ENCODE data around the gene SUPT16H. TPM values are rescaled to one million over a fixed set of nuclear protein-coding genes. Genes with fewer than 3 reads are reported as not detected.

SUPT16H gene
- total RNA-seq, 1 experiment from 2014 or later: 65.4 TPM

DNA sequence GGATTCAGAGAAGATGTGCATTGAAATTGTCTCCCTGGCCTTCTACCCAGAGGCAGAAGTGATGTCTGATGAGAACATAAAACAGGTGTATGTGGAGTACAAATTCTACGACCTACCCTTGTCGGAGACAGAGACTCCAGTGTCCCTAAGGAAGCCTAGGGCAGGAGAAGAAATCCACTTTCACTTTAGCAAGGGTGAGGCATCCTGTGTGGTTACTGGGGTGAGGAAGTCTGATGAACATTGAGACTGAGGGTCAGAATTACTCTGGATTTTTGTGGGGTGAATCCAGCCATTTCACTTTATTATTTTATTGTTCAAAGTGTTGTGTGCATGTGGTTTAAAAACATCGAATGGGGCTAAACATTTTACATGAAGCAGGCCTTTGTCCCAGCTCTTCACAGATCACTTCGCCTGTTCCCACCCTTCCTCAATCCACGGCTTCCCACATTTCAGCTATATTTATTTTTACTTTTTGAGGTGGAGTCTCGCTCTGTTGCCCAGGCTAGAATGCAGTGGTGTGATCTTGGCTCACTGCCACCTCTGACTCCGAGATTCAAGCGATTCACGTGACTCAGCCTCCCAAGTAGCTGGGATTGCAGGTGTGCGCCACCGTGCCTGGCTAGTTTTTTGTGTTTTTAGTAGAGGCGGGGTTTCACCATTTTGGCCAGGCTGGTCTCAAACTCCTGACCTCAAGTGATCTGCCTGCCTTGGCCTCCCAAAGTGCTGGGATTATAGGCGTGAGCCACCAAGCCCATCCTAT, 40.6 kb downstream of the SUPT16H start:
- ChIA-PET POLR2A (ENCODE audit: unreplicated experiment) (interaction anchor here (0.6 kb wide), 2 partner anchors 60 to 80 kb away, joined by 3 to 6 read pairs; no protein-coding TSS in a partner anchor), CTCF (no interaction called here)
- Histone ChIP-seq H3K4me3 (no peak overlapping the region), H3K4me2 (no peak overlapping the region), H2AFZ (no peak overlapping the region), H3F3A (ENCODE audit: insufficient read depth, low read depth) (no peaks in the 10 kb centered on the region), H4K20me1 (ENCODE audit: insufficient read depth) (no peaks in the 10 kb centered on the region), H3K27me3 (ENCODE audit: insufficient read depth, low read depth) (no peaks in the 10 kb centered on the region), H3K27ac (no peak overlapping the region), H3K36me3 (ENCODE audit: low read depth) (no peaks in the 10 kb centered on the region), H3K9me3 (ENCODE audit: insufficient read depth, low read depth) (no peaks in the 10 kb centered on the region), H3K9me2 (ENCODE audit: insufficient read depth) (no peaks in the 10 kb centered on the region), H3K4me1 (replicated peaks; ENCODE audit: insufficient read depth) (no peaks in the 10 kb centered on the region), H3K79me2 (ENCODE audit: low read depth) (no peaks in the 10 kb centered on the region)
- TF ChIP-seq EZH2 (IDR thresholded peaks at IDR 0.05; ENCODE audit: low read depth): no peak
- TF ChIP-seq, protein P1, sequence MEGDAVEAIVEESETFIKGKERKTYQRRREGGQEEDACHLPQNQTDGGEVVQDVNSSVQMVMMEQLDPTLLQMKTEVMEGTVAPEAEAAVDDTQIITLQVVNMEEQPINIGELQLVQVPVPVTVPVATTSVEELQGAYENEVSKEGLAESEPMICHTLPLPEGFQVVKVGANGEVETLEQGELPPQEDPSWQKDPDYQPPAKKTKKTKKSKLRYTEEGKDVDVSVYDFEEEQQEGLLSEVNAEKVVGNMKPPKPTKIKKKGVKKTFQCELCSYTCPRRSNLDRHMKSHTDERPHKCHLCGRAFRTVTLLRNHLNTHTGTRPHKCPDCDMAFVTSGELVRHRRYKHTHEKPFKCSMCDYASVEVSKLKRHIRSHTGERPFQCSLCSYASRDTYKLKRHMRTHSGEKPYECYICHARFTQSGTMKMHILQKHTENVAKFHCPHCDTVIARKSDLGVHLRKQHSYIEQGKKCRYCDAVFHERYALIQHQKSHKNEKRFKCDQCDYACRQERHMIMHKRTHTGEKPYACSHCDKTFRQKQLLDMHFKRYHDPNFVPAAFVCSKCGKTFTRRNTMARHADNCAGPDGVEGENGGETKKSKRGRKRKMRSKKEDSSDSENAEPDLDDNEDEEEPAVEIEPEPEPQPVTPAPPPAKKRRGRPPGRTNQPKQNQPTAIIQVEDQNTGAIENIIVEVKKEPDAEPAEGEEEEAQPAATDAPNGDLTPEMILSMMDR (conservative IDR thresholded peaks at IDR 0.05): no peak
- DNase-seq: no peak
- no TSS peak for BruUV-seq (replicated peaks)
- intact Hi-C loops (cut with micrococcal nuclease; ENCODE audit: unreplicated experiment): no loop called here

DNA sequence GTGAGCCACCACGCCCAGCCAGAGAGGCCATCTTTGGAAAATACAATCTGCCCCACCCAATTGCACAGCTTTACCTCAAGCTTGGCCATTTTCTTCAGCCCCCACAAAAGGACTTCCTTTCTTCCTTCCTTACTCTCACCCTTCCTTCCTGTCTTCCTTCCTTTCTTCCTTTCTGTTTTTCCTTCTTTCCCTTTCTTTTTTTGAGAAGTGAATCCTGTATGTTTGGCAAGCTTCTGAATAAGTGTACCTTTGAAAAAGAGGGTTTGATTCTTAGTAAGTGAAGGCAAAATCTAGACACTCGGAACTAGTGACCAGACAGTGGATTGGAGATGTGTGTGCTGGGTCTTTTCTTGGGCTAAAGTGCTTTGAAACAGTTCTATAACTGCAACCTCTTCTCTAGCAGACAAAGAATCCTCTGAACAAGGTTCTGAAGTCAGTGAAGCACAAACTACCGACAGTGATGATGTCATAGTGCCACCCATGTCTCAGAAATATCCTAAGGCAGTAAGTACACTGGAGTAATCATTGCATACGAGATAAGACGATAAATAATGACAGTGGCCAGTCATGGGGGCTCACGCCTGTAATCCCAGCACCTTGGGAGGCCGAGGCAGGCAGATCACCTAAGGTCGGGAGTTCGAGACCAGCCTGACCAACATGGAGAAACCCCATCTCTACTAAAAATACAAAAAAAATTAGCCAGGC, 49.5 kb downstream of the SUPT16H start:
- no peak overlapping the region for H3K4me2 ChIP-seq
- H3K9me2 ChIP-seq (ENCODE audit: insufficient read depth): no peaks in the 10 kb centered on the region
- H2AFZ ChIP-seq: no peak overlapping the region
- intact Hi-C loops (cut with micrococcal nuclease; ENCODE audit: unreplicated experiment): no loop called here
- ChIA-PET POLR2A (ENCODE audit: unreplicated experiment) (interaction anchor here (0.6 kb wide), 1 partner anchor 15 kb away, joined by 4 read pairs; no protein-coding TSS in a partner anchor), CTCF (no interaction called here)
- H3K4me1 ChIP-seq (replicated peaks; ENCODE audit: insufficient read depth): no peaks in the 10 kb centered on the region
- no peaks in the 10 kb centered on the region for H3K9me3 ChIP-seq (ENCODE audit: insufficient read depth, low read depth)
- no TSS peak for BruUV-seq (replicated peaks)
- TF ChIP-seq, protein P1 (conservative IDR thresholded peaks at IDR 0.05): no peak
- TF ChIP-seq EZH2 (IDR thresholded peaks at IDR 0.05; ENCODE audit: low read depth): no peak
- no peaks in the 10 kb centered on the region for H4K20me1 ChIP-seq (ENCODE audit: insufficient read depth)
- H3F3A ChIP-seq (ENCODE audit: insufficient read depth, low read depth): no peaks in the 10 kb centered on the region
- no peak for DNase-seq
- H3K27me3 ChIP-seq (ENCODE audit: insufficient read depth, low read depth): no peaks in the 10 kb centered on the region
- H3K4me3 ChIP-seq: no peak overlapping the region
- H3K27ac ChIP-seq: no peak overlapping the region
- no peaks in the 10 kb centered on the region for H3K36me3 ChIP-seq (ENCODE audit: low read depth)
- H3K79me2 ChIP-seq (ENCODE audit: low read depth): no peaks in the 10 kb centered on the region

DNA sequence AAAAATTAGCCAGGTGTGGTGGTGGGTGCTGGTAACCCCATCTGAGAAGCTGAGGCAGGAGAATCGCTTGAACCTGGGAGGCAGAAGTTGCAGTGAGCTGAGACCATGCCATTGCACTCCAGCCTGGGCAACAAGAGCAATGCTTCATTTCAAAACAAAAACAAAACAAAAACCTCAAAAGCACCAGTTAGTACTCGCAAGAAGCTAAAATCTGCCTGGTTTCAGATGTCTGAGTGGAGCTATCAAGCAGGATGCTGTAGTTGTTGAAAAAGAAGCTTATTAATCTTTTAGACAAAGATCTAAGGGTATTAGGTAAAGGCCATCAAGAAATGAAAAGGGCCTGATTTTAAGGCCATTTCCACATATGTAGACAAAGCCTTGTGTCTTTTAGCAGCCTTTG, 50.9 kb downstream of the SUPT16H start:
- no peak for DNase-seq
- Histone ChIP-seq H3K27ac (no peak overlapping the region), H3F3A (ENCODE audit: insufficient read depth, low read depth) (no peaks in the 10 kb centered on the region), H3K9me2 (ENCODE audit: insufficient read depth) (no peaks in the 10 kb centered on the region), H3K36me3 (ENCODE audit: low read depth) (no peaks in the 10 kb centered on the region), H3K4me2 (no peak overlapping the region), H3K4me3 (no peak overlapping the region), H3K4me1 (replicated peaks; ENCODE audit: insufficient read depth) (no peaks in the 10 kb centered on the region), H4K20me1 (ENCODE audit: insufficient read depth) (no peaks in the 10 kb centered on the region), H3K27me3 (ENCODE audit: insufficient read depth, low read depth) (no peaks in the 10 kb centered on the region), H2AFZ (no peak overlapping the region), H3K9me3 (ENCODE audit: insufficient read depth, low read depth) (no peaks in the 10 kb centered on the region), H3K79me2 (ENCODE audit: low read depth) (no peaks in the 10 kb centered on the region)
- ChIA-PET CTCF (no interaction called here), POLR2A (ENCODE audit: unreplicated experiment) (no interaction called here)
- no peak for TF ChIP-seq EZH2 (IDR thresholded peaks at IDR 0.05; ENCODE audit: low read depth)
- TF ChIP-seq, protein P1 (conservative IDR thresholded peaks at IDR 0.05): no peak
- intact Hi-C loops (cut with micrococcal nuclease; ENCODE audit: unreplicated experiment): no loop called here
- BruUV-seq (replicated peaks): no TSS peak

Data from PC-9 (cell line).